ENCODE data around the gene MCU.

GRCh38 chr10:72819053-72819452 lies 127.1 kb downstream of the MCU start:
- no peak for TF ChIP-seq CTCF (IDR thresholded peaks at IDR 0.05)
- no peak for TF ChIP-seq POLR2A (IDR thresholded peaks at IDR 0.05)
